Cardiac muscle cell (in vitro differentiated cells and primary cell): Measurements from ENCODE around the gene MMP12. TPM values are rescaled to one million over a fixed set of nuclear protein-coding genes. Genes with fewer than 3 reads are reported as not detected.

Experiments
- DNase-seq, 2 donors: peaks; one replicate each; pipeline versions ENCODE4 v3.0.0 to v3.0.0-alpha.2; 2010 to 2017; ENCODE audit warnings: low read depth in 1 of 2, low spot score in 1 of 2
- H3K27ac ChIP-seq: fragments of 200-600 bp; sonication (generic); 2 replicates; pipeline ENCODE4 v1.5.1; 2016
- H3K27me3 ChIP-seq: fragments of 200-600 bp; sonication (generic); 2 replicates; pipeline ENCODE4 v1.6.0; 2016; ENCODE audit warnings: control low read depth
- H3K36me3 ChIP-seq: fragments of 200-600 bp; sonication (generic); 2 replicates; pipeline ENCODE4 v1.5.1; 2016; ENCODE audit warnings: control low read depth
- H3K4me1 ChIP-seq: fragments of 200-600 bp; sonication (generic); 2 replicates; pipeline ENCODE4 v1.8.1; 2017; ENCODE audit warnings: low read depth, mild to moderate bottlenecking, mixed run types
- H3K4me3 ChIP-seq: fragments of 200-600 bp; sonication (generic); 2 replicates; pipeline ENCODE4 v1.5.1; 2016; ENCODE audit warnings: mild to moderate bottlenecking
- H3K9me3 ChIP-seq: fragments of 200-600 bp; sonication (generic); 2 replicates; pipeline ENCODE4 v1.5.1; 2017; ENCODE audit warnings: low read depth, mild to moderate bottlenecking, control low read depth
- CTCF ChIP-seq: IDR thresholded peaks from 2 replicates; pipeline ENCODE4 v1.5.1; 2012; ENCODE audit warnings: low read depth, mild to moderate bottlenecking, low read length
- polyA plus RNA-seq: library from polyadenylated mRNA; unstranded; fragments of >200 nt; fragmentation: Nextera tagmentation; extraction: Ambion mirVana; gene quantifications from 2 replicates; pipeline ENCODE4 v1.2.1, GENCODE V29; 2016
- total RNA-seq: library from RNA; depleted of rRNA; stranded (reverse); fragments of >200 nt; gene quantifications from 2 replicates; pipeline ENCODE4 v1.2.3, GENCODE V29; 2016

Gene MMP12
- total and polyA plus RNA-seq, 2 experiments from 2014 or later: not detected

DNA sequence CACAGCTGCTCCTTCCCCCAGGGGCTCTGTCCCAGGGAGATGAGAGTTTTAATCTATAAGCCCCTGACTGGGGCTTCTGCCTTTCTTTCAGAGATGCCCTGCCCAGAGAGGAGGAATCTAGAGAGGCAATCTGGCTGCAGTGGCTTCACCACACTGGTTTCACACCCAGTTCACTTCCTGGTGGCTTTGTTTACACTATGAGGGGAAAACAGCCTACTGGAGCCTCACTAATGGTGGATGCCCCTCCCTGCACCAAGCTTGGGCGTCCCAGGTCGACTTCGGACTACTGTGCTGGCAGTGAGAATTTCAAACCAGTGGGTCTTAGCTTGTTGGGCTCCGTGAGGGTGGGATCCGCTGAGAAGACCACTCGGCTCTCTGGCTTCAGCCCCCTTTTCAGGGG lies 55.3 kb downstream of the MMP12 start:
- H3K4me1 ChIP-seq: no peaks in the 10 kb centered on the region
- H3K27ac ChIP-seq: no peak overlapping the region
- no peak for DNase-seq
- no peaks in the 10 kb centered on the region for H3K9me3 ChIP-seq
- TF ChIP-seq CTCF: no peak
- H3K4me3 ChIP-seq: no peak overlapping the region
- no peaks in the 10 kb centered on the region for H3K27me3 ChIP-seq
- no peaks in the 10 kb centered on the region for H3K36me3 ChIP-seq

DNA sequence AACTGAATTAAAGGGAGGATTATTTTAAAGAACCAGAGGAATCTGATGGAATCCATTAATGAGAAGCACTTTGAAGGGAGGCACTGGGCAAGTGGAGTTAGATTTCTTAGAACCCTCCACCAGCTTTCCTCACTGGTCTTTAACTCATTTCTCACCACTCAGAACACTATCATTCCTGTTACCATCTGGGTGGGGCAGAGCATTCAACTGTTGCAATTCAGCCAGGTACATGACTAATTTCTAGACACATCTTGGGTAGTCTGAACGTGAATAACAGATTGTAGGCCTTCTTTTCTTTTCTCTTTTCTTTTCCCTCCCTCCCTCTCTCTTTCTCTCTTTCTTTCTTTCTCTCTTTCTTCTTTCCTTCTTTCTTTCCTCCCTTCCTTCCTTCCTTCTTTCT lies 61.3 kb downstream of the MMP12 start:
- no peaks in the 10 kb centered on the region for H3K27me3 ChIP-seq
- DNase-seq: no peak
- H3K9me3 ChIP-seq: no peaks in the 10 kb centered on the region
- no peaks in the 10 kb centered on the region for H3K36me3 ChIP-seq
- H3K27ac ChIP-seq: no peak overlapping the region
- no peak overlapping the region for H3K4me3 ChIP-seq
- no peaks in the 10 kb centered on the region for H3K4me1 ChIP-seq
- no peak for TF ChIP-seq CTCF

Other genes starting within 250 kb of the MMP12 start
- gene MMP20, start 249.7 kb downstream of the MMP12 start, total RNA-seq: not detected in 2 replicates
- gene MMP20, start 249.7 kb downstream of the MMP12 start, polyA plus RNA-seq: not detected in 2 replicates
- not detected in 2 replicates for gene MMP27, start 169.2 kb downstream of the MMP12 start, total RNA-seq
- not detected in 2 replicates for gene MMP27, start 169.2 kb downstream of the MMP12 start, polyA plus RNA-seq
- gene MMP8, start 150.0 kb downstream of the MMP12 start, total RNA-seq: not detected in 2 replicates
- gene MMP8, start 150.0 kb downstream of the MMP12 start, polyA plus RNA-seq: not detected in 2 replicates
- gene MMP10, start 94.4 kb downstream of the MMP12 start, total RNA-seq: not detected in 2 replicates
- gene MMP10, start 94.4 kb downstream of the MMP12 start, polyA plus RNA-seq: not detected in 2 replicates
- not detected in 2 replicates for gene MMP1, start 76.8 kb downstream of the MMP12 start, total RNA-seq
- gene MMP1, start 76.8 kb downstream of the MMP12 start, polyA plus RNA-seq: 0.94 TPM in 1 of 2 replicates, not detected in the other
- gene MMP3, start 31.4 kb downstream of the MMP12 start, total RNA-seq: not detected in 2 replicates
- gene MMP3, start 31.4 kb downstream of the MMP12 start, polyA plus RNA-seq: not detected in 2 replicates
- gene MMP13, start 80.8 kb upstream of the MMP12 start, total RNA-seq: not detected in 2 replicates
- gene MMP13, start 80.8 kb upstream of the MMP12 start, polyA plus RNA-seq: not detected in 2 replicates
- gene DCUN1D5, start 217.2 kb upstream of the MMP12 start, total RNA-seq: 113 and 182 TPM in 2 replicates
- gene DCUN1D5, start 217.2 kb upstream of the MMP12 start, polyA plus RNA-seq: 75.5 and 101 TPM in 2 replicates
- gene DYNC2H1, start 234.4 kb upstream of the MMP12 start, total RNA-seq: 7.8 and 10.5 TPM in 2 replicates
- gene DYNC2H1, start 234.4 kb upstream of the MMP12 start, polyA plus RNA-seq: 3.4 and 9.0 TPM in 2 replicates